Measurements from ENCODE around the gene GPC3. TPM values are rescaled to one million over a fixed set of nuclear protein-coding genes. Genes with fewer than 3 reads are reported as not detected.

Gene GPC3
- total RNA-seq, 1 experiment from 2014 or later, result 233 TPM

GRCh38 chrX:133661962-133662839 is 323.2 kb downstream of the GPC3 start:
- H3K36me3 Mint-ChIP-seq (ENCODE audit: insufficient read depth, unreplicated experiment), result no peaks in the 10 kb centered on the region
- no peak overlapping the region for H3K27ac Mint-ChIP-seq (ENCODE audit: unreplicated experiment)
- BruUV-seq (replicated peaks), result no TSS peak
- TF ChIP-seq CTCF (IDR thresholded peaks at IDR 0.05; ENCODE audit: insufficient read depth in 1 of 2, low read depth in 1 of 2, low read length in 1 of 2, severe bottlenecking in 1 of 2, unreplicated experiment in 1 of 2), result no peak
- Histone ChIP-seq H3K4me1 (no peaks in the 10 kb centered on the region), H3K36me3 (ENCODE audit: control insufficient read depth, insufficient read depth, low read length) (no peaks in the 10 kb centered on the region; the same call in 1 of the 2 replicates), H3K27me3 (replicated peaks; ENCODE audit: control insufficient read depth, insufficient read depth, low read length) (no peaks in the 10 kb centered on the region), H3K4me3 (ENCODE audit: low read depth, low read length) (no peak overlapping the region), H3K9me3 (no peaks in the 10 kb centered on the region)
- no peak overlapping the region for H3K4me3 Mint-ChIP-seq (ENCODE audit: unreplicated experiment)
- DNase-seq, result no peak
- no peaks in the 10 kb centered on the region for H3K27me3 Mint-ChIP-seq (ENCODE audit: insufficient read depth, unreplicated experiment)
- intact Hi-C loops (cut with micrococcal nuclease; ENCODE audit: unreplicated experiment), result no loop called here
- no peaks in the 10 kb centered on the region for H3K9me3 Mint-ChIP-seq (ENCODE audit: unreplicated experiment)
- H3K4me1 Mint-ChIP-seq (ENCODE audit: low read depth, unreplicated experiment), result no peaks in the 10 kb centered on the region
- POLR2A ChIA-PET, result no interaction called here
- CTCF ChIA-PET, result no interaction called here

DNA sequence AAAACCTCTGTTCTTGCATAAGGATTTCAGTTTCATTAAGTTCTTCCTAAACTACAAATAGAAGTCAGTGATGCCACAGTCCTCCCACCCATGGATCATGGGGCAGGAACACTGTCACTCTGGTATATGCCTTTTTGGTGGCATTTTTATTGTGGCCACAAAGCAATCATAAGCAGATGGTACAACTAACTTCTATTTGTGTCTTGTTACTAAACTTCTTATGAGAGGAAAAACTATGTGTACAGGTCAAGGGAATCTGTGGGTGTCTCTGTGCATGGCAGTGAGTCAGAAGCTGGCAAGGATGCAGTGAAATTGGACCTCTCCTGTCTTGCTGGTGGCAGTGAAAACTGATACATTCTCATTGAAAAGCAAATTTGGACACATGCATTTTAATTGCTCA is 325.1 kb downstream of the GPC3 start:
- Mint-ChIP-seq H3K36me3 (ENCODE audit: insufficient read depth, unreplicated experiment) (no peaks in the 10 kb centered on the region), H3K4me3 (ENCODE audit: unreplicated experiment) (no peak overlapping the region), H3K27me3 (ENCODE audit: insufficient read depth, unreplicated experiment) (no peaks in the 10 kb centered on the region), H3K4me1 (ENCODE audit: low read depth, unreplicated experiment) (no peaks in the 10 kb centered on the region), H3K27ac (ENCODE audit: unreplicated experiment) (no peak overlapping the region), H3K9me3 (ENCODE audit: unreplicated experiment) (no peaks in the 10 kb centered on the region)
- no peaks in the 10 kb centered on the region for H3K9me3 ChIP-seq
- intact Hi-C loops (cut with micrococcal nuclease; ENCODE audit: unreplicated experiment), result no loop called here
- H3K36me3 ChIP-seq (ENCODE audit: control insufficient read depth, insufficient read depth, low read length), result no peaks in the 10 kb centered on the region; the same call in 1 of the 2 replicates
- ChIA-PET CTCF (no interaction called here), POLR2A (no interaction called here)
- no peaks in the 10 kb centered on the region for H3K4me1 ChIP-seq
- no peak overlapping the region for H3K4me3 ChIP-seq (ENCODE audit: low read depth, low read length)
- TF ChIP-seq CTCF (IDR thresholded peaks at IDR 0.05; ENCODE audit: insufficient read depth in 1 of 2, low read depth in 1 of 2, low read length in 1 of 2, severe bottlenecking in 1 of 2, unreplicated experiment in 1 of 2), result no peak
- DNase-seq, result no peak
- BruUV-seq (replicated peaks), result no TSS peak
- no peaks in the 10 kb centered on the region for H3K27me3 ChIP-seq (replicated peaks; ENCODE audit: control insufficient read depth, insufficient read depth, low read length)

DNA sequence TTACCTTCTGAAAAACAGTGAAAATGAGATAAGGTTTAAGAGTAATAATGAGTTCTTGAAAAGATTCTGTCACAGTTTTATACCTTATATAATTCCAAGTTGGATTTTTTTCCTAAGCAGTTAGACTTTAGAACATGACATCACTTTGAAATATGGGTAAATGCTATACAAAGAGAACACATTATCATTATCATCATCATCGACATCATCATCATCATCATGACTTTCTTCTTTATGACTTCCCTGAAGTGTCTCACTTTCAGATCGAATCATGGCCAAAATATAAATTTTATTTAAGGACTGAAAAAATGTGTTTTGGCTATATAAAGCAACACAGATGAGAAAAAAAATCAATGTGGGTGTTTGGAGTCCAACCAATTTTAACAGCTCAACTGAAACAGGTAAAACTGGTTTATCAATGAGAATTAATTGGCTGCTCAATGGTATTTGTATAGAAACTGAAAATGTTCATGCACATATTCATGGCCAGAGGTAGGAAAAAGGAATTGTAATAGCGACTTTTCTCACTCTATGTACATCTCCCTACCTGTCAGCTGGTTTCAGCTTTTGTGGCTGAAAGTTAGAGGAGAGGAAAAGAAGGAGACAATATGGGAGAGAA is 327.0 kb downstream of the GPC3 start:
- Mint-ChIP-seq H3K27ac (ENCODE audit: unreplicated experiment) (no peak overlapping the region), H3K36me3 (ENCODE audit: insufficient read depth, unreplicated experiment) (no peaks in the 10 kb centered on the region), H3K4me1 (ENCODE audit: low read depth, unreplicated experiment) (no peaks in the 10 kb centered on the region), H3K4me3 (ENCODE audit: unreplicated experiment) (no peak overlapping the region), H3K27me3 (ENCODE audit: insufficient read depth, unreplicated experiment) (no peaks in the 10 kb centered on the region), H3K9me3 (ENCODE audit: unreplicated experiment) (no peaks in the 10 kb centered on the region)
- DNase-seq, result no peak
- ChIA-PET CTCF (no interaction called here), POLR2A (no interaction called here)
- Histone ChIP-seq H3K4me3 (ENCODE audit: low read depth, low read length) (no peak overlapping the region), H3K27me3 (replicated peaks; ENCODE audit: control insufficient read depth, insufficient read depth, low read length) (no peaks in the 10 kb centered on the region), H3K9me3 (no peaks in the 10 kb centered on the region), H3K4me1 (no peaks in the 10 kb centered on the region), H3K36me3 (ENCODE audit: control insufficient read depth, insufficient read depth, low read length) (no peaks in the 10 kb centered on the region; the same call in 1 of the 2 replicates)
- intact Hi-C loops (cut with micrococcal nuclease; ENCODE audit: unreplicated experiment), result no loop called here
- BruUV-seq (replicated peaks), result no TSS peak
- TF ChIP-seq CTCF (IDR thresholded peaks at IDR 0.05; ENCODE audit: insufficient read depth in 1 of 2, low read depth in 1 of 2, low read length in 1 of 2, severe bottlenecking in 1 of 2, unreplicated experiment in 1 of 2), result no peak
